Activated gamma-delta T cell treated with anti-CD3 and anti-CD28 coated beads, Interleukin-2, amount 50 U/mL, for 16 hours (primary cell): Measurements from ENCODE around the gene PRSS16.
"Not testable (repeated sequence)": the region's sequence is repeated elsewhere in the genome, so short reads cannot be mapped to it uniquely, and the experiment has no call there.

Experiments used
- DNase-seq: peaks from one replicate; pipeline ENCODE4 v3.0.0-alpha.2; 2020; ENCODE audit warnings: low read depth

Gene PRSS16

DNA sequence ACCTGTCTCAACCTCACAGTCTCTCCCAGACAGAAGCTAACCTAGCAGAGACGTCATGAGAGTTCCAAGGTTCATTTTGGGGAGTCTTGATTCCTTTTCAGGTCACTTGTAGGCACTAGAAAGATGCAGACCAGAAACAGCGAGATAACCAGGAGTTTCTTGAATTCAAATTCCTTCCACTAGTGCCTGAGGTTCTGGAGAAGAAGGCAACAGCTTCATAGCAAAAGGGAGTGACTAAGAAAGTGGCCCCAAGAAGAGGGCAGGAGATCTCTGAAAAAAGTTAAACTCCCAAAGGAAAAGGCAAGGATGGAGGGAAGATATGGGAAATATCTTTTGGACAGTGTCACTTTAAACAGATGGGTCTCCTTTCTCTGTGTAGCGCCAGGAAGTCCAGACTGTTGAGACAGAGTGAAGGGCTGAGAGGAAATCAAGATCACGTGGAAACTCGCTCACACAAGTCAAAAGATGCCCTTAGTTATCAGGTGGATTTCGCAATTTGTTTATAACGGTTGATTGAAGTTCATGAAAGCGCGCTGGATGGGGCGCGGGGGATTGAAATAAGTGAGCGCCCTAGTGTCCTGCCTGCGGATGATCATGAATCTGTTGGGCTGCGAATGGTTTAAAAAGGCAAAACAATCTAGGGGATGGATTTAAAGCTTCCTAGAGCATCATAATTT is 4.8 kb upstream of the PRSS16 start:
- DNase-seq: no peak

DNA sequence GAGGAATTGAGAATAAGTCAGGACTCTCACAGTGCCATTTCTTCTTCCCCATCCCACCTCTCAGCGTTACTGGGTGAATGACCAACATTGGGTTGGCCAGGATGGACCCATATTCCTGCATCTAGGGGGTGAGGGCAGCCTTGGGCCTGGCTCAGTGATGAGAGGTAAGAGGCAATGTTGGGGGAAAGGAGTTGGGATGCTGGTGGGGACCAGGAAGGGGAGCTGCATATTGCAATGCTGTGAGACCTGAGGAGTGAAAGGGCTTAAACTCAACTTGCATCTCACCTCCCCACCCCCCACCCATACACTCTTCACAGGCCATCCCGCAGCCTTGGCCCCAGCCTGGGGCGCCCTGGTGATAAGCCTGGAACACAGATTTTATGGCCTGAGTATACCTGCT is 1.3 kb downstream of the PRSS16 start:
- DNase-seq: no peak

DNA sequence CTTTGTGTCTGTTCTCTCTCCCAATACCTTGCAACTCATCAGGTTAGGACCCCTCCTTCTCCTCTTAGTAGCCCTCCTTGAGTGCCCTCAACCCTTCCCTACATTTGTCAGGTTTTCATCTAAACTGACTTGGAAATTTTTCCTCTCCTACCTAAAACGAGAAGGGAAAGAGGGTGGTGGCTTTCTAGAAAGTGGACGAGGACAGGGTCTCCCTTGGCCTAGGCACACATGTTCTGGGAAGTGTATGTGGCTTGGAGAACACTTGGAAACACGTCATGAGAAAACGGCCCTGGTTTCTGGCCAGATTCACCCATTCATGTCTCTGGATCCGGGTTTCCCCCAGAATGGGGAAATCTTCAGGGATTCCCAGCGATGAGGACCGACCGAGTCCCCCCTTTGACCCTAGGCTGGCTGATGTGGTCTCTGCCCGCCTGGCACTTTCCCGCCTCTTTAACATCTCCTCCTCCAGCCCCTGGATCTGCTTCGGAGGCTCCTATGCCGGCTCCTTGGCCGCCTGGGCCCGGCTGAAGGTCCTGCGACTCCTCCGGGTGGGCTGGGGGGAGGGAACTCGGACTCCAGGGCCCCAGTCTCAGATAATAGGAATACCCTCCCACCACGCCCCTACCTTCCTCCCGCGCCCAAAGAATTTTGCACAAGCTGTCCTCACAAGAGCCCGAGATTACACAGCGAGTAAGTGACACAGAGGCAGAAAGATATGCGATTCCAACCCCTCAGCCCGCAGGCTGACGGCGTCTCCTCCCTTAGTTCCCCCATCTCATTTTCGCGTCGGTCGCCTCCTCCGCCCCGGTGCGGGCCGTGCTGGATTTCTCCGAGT is 3.0 kb downstream of the PRSS16 start:
- DNase-seq: no peak

DNA sequence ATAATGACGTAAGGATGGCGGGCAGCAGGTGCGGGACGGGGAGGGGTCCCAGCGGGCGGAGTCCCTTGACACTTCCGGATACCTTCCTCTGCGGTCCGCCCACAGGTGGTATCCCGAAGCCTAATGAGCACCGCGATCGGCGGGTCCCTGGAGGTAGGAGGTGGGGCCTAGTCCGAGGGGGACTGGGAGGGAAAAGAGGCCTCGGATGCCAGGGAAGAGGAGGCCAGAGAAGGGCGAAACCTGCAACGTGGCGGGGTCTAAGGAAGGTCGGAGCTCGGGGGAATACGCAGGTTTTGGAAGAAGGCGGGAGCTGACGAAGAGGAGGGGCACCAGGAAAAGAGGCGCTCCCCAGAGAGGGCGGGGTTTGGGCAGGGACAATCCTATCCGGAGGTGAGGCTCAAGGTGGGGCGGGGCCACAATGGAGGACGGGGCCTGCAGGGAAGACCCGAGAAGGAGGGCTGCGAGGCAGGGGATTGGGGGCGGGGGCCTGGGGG is 3.7 kb downstream of the PRSS16 start:
- peak; percentile 25 for DNase-seq

DNA sequence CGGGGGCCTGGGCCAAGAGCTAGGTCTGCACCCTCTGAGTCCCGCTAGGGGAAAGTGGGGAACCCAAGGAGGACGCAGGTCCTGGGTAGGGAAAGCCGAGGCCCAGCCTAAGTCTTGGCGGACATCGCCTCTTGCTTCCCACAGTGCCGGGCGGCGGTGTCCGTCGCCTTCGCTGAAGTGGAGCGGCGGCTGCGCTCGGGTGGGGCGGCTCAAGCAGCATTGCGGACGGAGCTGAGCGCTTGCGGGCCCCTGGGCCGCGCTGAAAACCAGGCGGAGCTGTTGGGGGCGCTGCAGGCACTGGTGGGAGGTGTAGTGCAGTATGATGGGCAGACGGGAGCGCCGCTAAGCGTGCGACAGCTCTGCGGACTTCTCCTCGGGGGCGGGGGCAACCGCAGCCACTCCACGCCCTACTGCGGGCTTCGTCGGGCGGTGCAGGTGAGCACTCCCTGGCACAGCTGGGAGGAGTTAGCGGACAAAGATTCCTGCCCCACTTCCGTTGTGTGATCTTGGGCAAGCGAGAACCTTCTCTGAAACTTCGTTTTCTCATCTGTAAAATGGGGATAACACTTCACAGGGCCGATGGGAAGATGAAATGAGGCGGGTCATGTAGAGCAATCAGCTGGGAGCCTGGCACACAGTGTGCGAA is 4.2 kb downstream of the PRSS16 start:
- peak; percentile 36 for DNase-seq

DNA sequence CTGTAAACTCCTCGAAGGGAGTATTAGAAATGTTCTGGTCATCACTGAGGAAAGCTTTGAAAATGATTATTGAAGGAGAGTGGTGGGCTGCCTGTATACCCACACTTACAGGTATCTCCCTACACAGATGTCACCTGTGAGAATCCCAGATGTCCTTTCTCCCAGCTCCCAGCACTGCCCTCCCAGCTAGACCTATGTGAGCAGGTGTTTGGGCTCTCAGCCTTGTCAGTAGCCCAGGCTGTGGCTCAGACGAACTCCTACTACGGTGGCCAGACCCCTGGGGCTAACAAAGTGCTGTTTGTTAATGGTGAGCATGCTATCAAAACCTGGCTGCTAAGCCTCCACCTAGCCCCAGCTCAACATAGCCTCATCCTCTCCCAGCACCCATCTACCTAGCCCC is 7.1 kb downstream of the PRSS16 start:
- DNase-seq: no peak

DNA sequence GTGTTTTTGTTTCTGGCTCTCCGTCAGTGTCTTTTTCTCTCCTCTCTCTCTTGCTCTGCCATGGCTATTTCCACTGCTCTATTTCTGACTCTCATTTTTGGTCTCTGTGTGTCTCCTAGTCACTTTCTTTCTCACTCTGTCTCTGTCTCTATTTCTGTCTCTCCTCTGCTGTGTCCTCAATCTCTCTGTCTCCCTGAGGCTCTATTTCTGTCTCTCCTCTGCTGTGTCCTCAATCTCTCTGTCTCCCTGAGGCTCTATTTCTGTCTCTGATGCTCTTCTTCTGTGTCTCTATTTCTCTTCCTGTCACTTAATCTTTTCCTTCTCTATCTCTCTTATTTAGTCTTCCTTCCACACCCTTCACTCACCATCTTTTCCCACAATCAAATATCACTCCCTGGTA is 8.4 kb downstream of the PRSS16 start:
- no peak for DNase-seq

DNA sequence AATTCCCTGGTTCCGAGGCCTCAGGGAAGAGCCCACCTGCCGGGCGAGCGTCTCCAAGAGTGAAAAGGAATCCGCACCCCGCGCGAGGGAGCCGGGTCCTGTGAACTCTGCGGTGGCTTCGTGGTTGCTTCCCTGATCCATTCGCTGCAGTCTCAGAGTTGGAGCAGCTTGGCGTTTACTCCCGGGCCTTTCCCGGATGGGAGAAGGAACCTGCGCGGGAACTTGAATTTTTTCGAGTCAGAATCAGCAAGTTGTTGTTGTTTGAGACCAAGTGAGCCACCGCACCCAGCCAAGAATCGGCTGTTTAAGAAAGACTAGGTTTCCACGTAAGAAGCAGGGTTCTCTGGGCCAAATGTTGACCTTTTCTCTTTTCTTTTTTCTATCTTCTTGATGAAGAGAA is 12.9 kb downstream of the PRSS16 start:
- DNase-seq: no peak

DNA sequence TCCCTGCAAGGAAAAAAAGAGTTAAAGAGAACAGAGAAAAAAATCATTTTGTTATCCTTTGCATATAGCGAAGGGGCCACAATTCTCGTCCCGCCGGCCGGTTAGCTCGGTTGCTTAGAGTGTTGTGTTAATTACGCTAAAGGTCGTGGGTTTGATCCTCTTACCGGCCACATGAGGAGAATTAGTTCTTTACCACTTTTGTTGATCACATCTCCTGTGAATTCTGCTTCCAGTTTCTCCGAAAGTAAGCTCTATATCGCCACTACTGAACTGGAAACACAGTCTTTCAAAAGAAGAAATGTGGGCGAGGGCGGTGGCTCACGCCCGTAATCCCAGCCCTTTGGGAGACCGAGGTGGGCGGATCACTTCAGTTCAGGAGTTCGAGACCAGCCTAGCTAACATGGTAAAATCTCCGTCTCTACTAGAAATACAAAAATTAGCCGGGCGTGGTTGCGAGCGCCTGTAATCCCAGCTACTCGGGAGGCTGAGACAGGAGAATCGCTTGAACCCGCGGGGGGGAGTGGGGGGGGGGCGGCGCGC is 13.4 kb downstream of the PRSS16 start:
- no peak for DNase-seq

DNA sequence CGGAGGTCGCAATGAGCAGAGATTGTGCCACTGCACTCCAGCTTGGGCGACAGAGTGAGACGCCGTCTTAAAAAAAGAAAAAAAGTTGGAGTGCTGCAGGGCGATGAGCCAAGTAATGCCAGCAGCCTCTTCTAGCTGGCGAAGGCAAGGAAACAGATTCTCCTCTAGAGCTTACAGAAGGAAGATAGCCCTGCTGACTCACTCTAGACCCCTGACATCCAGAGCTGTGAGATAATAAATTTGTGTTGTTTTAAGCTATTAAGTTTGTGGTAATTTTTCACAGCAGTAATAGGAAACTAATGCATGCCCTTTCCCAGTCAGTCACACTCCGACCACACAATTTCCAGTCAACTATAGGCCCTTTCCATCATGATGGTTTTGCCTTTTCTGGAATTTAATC is 16.4 kb downstream of the PRSS16 start:
- DNase-seq: no peak

DNA sequence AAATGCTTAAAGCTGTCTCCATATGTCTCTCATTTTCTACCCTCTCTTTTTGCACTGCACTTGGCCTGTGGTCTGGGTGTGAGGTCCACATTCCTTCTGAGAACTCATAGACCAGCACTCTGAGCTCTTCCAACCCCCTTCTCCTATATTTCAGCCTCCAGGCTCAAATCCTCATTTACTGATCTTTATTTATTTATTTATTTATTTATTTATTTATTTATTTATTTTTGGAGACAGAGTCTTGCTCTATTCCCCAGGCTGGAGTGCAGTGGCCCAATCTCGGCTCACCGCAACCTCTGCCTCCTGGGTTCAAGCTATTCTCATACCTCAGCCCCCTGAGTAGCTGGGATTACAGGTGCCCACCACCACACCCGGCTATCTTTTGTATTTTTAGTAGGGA is 19.5 kb downstream of the PRSS16 start:
- not testable (repeated sequence) for DNase-seq

DNA sequence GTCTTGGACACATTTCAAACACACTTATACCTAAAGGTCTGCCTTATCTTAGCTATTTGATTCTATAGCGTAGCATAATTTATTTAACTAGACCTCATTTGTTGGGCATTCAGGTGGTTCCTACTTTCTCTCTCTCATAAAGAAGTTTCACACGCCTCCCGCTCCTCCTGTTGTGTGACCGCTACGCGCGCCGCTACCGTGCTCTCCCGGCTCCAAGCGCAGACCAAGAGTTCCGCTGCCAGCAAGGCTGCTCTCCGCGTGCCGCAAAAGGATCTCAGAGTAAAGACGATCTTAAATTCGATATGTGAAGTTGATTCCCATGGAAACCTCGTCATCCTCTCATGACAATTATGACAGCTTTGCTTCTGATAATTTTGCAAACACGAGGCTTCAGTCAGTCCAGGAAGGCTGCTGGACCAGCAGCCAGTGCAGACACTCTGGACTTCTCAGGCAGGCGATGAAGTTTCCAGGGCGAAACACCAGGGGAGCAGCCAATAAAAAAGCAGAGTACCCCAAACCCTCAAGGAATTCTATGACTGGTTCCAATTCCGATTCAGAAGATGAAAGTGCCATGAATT is 20.4 kb downstream of the PRSS16 start:
- DNase-seq: no peak

DNA sequence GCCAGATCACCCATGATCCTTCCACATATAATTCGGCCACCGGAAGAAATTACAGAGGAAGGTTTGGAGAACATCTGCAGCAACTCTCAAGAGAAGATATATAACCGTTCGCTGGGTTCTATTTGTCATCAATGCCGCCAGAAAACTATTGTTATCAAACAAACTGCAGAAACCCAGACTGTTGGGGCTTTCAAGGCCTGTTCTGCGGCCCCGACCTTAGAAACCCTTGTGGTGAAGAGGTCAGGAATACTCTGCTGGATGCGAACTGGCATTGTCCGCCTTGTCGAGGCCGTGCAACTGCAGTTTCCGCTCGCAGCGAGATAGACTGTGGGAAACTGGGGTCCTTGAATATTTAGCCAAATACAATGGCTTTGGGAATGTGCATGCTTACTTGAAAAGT is 21.3 kb downstream of the PRSS16 start:
- no peak for DNase-seq

DNA sequence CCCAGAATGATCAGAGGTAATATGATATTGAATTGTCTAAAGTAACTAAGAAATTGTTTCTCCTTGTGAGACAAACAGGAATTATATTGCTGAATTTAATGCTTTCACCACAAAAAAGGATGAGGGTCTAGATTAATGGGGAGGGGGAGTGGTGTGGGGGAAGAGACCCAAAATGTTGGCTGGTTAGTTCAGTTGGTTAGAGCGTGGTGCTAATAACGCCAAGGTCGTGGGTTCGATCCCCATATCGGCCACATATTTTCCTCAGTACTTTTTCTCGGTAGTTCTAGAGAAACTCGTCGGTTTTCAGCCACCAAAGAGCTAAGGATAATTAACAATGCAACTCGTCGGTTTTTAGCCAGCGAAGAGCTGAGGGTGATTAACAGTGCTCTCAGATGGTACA is 26.3 kb downstream of the PRSS16 start:
- no peak for DNase-seq

DNA sequence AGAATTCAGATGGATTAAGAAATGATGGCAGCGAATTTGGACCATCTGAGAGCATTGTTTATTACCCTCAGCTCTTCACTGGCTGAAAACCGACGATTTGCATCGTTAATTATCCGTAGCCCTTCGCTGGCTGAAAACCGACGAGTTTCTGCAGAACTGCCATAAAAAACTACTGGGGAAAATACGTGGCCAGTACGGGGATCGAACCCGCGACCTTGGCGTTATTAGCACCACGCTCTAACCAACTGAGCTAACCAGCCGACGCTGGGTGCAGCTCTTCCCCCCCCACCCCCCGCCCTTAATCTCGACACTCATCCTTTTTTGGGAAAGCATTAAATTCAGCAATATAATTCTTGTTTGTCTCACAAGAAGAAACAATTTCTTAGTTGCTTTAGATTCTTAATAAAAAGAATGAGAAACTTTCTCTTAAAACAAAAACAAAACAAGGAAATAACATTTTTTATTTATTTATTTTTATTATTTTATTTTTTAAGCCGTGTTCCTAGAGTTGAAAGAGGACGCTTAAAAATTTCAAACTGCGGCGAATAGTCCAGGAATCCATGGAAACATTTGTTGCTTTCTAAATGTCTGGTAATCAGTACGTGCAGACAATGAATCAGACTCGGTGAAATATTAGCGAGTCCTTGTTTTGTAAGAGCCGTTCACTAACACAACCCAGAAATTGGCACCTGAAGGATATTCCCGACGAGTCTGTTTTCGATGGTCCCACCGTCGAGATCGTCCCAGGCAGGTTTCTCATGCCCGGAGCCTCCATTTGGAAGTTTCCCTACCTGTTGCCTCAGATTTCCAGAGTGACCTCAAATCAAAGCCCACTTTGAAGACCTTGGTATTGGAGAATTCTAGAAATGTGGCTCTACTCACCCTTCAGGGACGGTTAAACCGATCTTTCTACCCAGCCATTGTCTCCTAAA is 27.8 kb downstream of the PRSS16 start:
- DNase-seq: no peak

DNA sequence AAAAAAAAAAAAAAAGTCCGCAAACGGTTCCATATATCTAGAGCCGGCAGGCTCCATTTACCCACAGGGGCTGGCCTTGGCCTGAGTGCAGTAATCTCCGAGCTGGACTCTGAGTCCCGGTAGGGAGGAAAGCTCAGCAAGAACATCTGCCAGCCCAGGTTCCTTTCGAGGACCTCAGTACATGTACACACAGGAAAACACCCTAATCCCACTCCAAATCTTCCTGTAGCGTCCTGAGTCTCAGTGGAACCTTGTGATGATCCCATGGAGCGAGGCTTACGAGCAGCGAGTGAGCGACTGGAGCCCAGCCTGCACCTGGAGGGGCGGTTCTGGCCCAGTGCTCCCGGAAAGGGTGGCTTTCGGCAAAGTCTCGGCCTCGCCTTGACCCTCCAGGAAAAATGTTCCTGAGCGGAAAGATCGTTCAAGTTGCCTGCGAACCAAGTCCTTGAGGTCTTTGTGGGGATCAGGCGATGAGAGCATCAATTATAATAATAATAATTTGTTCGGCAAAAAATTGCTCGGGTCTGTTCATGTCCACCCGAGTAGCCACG is 32.1 kb downstream of the PRSS16 start:
- no peak for DNase-seq

DNA sequence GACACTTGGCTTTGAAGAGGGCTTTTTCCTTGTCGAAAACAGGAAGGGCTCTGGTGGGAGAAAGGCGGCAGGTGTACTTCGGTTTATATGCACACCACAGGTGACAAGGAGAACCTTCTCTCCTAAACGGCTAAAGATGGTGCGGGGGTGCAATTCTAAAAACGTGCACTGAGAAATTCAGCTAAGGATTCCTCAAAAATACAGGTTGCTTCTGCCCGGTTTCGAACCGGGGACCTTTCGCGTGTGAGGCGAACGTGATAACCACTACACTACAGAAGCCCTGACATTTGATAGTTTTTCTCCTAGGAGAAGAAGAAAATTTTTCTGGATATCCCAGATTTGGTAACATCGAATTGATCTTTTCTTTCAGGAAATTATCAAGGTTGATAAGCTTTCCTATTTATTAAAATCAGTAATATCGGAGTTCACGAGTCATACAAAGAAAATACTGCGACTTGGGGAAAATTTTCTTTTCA is 32.6 kb downstream of the PRSS16 start:
- no peak for DNase-seq

DNA sequence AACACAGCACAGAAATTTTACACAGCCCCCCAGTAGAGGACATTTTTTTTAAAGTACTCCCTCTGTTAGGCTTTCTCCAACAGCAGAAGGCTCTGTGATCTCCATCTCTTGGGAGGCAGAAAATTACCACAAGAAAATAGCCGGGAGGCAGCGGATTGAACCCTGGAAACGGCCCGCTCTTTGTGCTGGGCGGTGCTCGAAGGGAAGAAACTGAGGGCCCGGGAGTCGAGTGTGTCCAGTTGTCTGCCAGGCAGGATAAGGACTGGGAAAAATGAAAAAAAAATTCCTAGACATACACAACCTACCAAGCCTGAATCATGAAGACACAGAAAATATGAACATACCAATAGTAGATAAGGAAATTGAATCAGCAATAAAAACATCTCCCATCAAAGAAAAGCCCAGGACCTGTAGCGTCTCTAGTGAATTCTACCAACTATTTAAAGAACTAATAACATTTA is 33.1 kb downstream of the PRSS16 start:
- DNase-seq: no peak

DNA sequence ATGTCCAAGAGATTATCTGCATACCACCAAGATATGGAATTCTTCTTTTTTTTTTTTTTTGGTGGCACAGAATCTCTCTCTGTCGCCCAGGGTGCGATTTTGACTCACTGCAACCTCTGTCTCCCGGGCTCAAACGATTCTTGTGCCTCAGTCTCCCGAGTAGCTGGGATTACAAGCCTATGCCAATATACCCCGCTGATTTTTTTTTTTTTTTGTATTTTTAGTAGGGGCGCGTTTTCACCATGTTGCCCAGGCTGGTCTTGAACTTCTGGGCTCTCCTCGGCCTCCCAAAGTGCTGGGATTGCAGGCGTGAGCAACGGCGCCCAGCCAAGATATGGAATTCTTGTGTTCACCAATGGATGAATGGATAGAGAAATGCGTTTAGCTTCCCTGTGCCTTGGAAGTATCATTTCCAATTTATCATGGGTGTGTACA is 33.6 kb downstream of the PRSS16 start:
- DNase-seq: no peak

DNA sequence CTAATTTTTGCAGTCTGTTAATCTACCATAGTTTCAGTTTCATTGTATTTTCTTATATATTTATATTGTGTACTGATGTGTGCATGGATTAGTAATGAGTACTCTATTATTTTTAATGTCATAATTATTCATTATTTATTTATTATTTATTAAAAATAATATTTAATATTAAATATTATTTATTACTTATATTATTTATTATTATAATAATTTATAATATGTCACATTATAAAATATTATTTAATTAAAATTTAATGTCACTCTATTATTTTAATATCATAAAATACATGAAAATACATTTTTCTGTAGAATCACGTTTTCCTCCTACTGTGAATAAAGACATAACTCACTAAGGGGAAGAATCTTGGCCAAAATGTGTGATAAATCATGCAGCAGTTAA is 34.1 kb downstream of the PRSS16 start:
- DNase-seq: no peak

DNA sequence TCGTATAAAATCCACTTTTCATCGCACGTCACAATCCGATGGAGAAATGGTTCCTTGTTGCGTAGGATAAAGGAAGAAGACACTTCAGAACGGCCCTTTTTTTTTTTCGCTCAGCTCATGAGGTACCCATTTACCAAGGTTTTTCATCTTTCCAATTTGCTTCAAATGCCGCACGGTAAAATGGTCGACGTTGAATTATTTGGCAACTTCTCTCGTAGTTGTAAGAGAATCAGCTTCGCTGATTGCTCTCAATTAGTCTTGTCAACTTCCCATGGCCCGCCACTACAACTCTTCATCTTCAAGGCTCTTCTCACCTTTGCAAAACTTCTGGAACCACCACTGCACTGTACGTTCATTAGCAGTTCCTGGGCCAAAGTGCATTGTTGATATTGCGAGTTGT is 35.8 kb downstream of the PRSS16 start:
- DNase-seq: no peak
